ENCODE results near the gene SNAI3. TPM values are rescaled to one million over a fixed set of nuclear protein-coding genes. Genes with fewer than 3 reads are reported as not detected.

Gene SNAI3
- total and polyA plus RNA-seq, 5 donors from 2014 or later = 10.4 to 17.4 (median 16.1) TPM

GRCh38 chr16:88638323-88639230, 47.7 kb downstream of the SNAI3 start, which contains the start of gene IL17C:
TSS of gene IL17C (plus strand) at chr16:88638572. CDS start at chr16:88638642, 70 bp downstream.
- peaks cover 34% of the 10 kb centered on the region for H3K27me3 Mint-ChIP-seq
- H3K9me3 Mint-ChIP-seq = peaks cover 0 to 4% (median 0%) of the 10 kb centered on the region in 7 donors
- ATAC-seq (ENCODE audit: low read depth in 2 of 2) (no peak), DNase-seq (peak in 1 of 3 donors; percentile 30)
- Histone ChIP-seq H3K9me3 (ENCODE audit: control insufficient read depth in 2 of 2, low read length in 2 of 2) (no peaks in the 10 kb centered on the region), H3K27me3 (ENCODE audit: control insufficient read depth, insufficient read depth, low read length) (no peaks in the 10 kb centered on the region), H3K27ac (ENCODE audit: insufficient read depth, low read length, poor library complexity, severe bottlenecking) (no peak within 1 kb of the TSS), H3K4me3 (ENCODE audit: low read depth, low read length) (no peak within 1 kb of the TSS), H3K4me1 (ENCODE audit: control insufficient read depth, insufficient read depth, low read length, poor library complexity, severe bottlenecking) (peaks cover 58% of the 10 kb centered on the region), H3K36me3 (ENCODE audit: control insufficient read depth, insufficient read depth, low read length) (peaks cover 5% of the 10 kb centered on the region)
- peak within 1 kb of the TSS; percentile 29 to 90 (median 56) for H3K4me3 Mint-ChIP-seq
- peak within 1 kb of the TSS in 2 of 3 donors; percentile 21 to 54 for H3K27ac Mint-ChIP-seq
- H3K4me1 Mint-ChIP-seq = peaks cover 8 to 42% (median 16%) of the 10 kb centered on the region in 4 donors
- H3K36me3 Mint-ChIP-seq = no peaks in the 10 kb centered on the region

DNA sequence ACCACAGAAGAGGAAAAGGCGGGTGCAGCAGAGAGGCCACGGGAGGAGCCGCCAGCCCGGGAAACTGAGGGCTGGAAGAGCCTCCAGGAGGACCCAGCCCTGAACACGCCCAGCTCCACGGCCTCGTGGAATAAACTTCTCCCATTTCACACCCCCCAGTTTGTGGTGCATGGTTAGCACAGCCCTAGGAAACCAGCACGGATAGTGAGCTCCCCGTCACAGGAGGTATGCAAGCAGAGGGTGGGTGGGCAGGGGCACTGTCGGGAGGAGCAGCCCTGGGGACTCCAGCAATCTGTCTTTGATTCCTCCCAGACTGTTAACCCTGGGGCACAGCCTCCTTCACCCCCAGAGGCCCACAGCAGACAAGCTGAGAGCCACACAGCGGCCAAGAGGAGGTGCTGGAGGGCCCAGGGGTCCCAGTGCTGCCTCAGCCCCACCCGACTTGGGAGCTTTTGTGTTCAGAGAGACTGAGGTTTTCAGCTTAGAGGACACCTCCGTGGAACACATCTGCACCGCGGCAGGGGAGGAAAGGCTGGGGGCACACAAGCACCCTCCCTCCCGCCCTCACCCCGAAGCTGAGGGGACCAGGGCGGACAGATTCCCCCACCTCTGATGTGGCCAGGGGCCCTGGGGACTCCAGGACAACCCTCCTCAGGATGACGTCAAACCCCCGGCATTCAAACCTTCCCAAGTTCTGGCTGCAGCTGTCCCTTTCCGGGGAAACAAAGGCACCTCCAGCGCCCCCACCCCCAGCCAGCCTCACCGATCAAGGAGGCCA, 49.6 kb downstream of the SNAI3 start:
- DNase-seq = no peak
- Mint-ChIP-seq H3K27me3 (peaks cover 34% of the 10 kb centered on the region), H3K4me3 (peak overlapping the region; percentile 33 to 90 (median 74)), H3K9me3 (peaks cover 0 to 4% (median 0%) of the 10 kb centered on the region in 7 donors), H3K36me3 (no peaks in the 10 kb centered on the region), H3K27ac (peak overlapping the region in 2 of 3 donors; percentile 14 to 54), H3K4me1 (peaks cover 8 to 47% (median 18%) of the 10 kb centered on the region in 4 donors)
- no peak overlapping the region for H3K4me3 ChIP-seq (ENCODE audit: low read depth, low read length)
- H3K36me3 ChIP-seq (ENCODE audit: control insufficient read depth, insufficient read depth, low read length) = no peaks in the 10 kb centered on the region
- H3K4me1 ChIP-seq (ENCODE audit: control insufficient read depth, insufficient read depth, low read length, poor library complexity, severe bottlenecking) = peaks cover 62% of the 10 kb centered on the region
- H3K27ac ChIP-seq (ENCODE audit: insufficient read depth, low read length, poor library complexity, severe bottlenecking) = no peak overlapping the region
- no peaks in the 10 kb centered on the region for H3K9me3 ChIP-seq (ENCODE audit: control insufficient read depth in 2 of 2, low read length in 2 of 2)
- H3K27me3 ChIP-seq (ENCODE audit: control insufficient read depth, insufficient read depth, low read length) = no peaks in the 10 kb centered on the region
- no peak for ATAC-seq (ENCODE audit: low read depth in 2 of 2)

DNA sequence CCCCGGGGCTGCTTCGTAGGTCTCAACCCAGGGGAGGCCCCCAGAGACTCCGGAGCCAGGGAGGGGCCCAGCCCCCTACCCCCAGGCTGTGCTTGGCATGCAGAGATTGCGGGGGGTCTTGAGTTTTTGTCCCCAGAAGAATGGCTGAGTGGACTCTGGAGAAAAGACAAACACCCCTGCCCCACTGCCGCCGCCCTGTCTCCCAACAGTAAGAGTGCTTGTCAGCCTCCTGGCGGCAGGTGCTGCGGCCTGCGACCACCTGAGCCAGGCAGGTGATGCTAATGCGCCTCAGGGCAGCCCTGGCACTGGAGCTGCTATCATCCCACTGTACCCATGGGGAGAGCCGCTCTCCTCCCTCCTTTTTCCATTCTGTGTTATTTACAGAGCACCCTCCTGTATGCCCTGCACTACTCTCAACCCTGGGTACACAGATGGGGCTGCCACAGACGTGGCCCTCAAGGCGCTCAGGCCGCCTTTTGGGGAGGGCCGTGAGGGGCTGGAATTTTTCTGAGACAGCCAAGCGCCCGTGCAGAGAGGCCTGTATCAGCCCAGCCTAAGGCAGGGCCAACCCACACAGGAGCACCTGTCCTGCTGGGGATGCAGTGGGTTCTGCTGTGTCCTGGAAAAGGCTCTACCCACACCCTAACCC, 50.5 kb downstream of the SNAI3 start:
- Mint-ChIP-seq H3K4me1 (peaks cover 8 to 48% (median 18%) of the 10 kb centered on the region in 4 donors), H3K9me3 (peaks cover 0 to 4% (median 0%) of the 10 kb centered on the region in 7 donors), H3K27ac (no peak overlapping the region)

DNA sequence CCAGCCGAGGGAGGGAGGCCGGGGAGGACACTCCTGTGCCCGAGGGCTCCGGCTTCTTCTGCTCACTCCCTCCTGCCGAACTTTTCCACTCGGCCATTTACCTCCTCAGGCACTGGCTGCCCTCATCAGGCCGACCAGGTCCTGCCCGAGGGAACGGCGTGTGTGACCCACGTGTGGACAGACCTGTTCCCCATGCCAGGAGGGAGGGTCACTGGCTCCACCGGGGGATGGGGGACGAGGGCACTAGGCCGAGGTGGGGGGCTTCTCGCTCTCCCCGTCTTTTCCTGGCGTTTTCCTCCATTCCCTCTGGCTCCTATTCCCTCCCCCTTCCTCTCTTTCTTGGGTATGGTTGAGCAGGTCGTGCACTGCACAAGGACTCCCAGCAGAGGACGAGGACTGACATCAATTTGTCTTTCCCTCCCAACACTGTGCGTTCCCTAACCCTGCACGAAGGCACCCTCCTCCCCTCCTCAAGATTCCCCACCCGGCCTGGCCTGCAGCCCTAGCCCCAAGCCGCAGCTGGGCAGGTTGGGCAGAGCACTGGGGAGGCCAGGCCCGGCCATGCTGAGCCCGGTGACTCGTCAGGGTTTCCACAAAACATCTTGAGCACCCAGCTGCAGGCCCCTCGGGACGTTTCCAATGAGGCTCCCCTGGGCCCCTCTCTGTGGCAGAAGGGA, 51.2 kb downstream of the SNAI3 start:
- Mint-ChIP-seq H3K27ac (no peak overlapping the region), H3K27me3 (peaks cover 25% of the 10 kb centered on the region), H3K4me3 (peak overlapping the region; percentile 74 to 84 (median 79)), H3K4me1 (peaks cover 7 to 42% (median 14%) of the 10 kb centered on the region in 4 donors), H3K36me3 (peaks cover 3% of the 10 kb centered on the region), H3K9me3 (peaks cover 0 to 2% (median 0%) of the 10 kb centered on the region in 7 donors)
- peaks cover 56% of the 10 kb centered on the region for H3K4me1 ChIP-seq (ENCODE audit: control insufficient read depth, insufficient read depth, low read length, poor library complexity, severe bottlenecking)
- no peak overlapping the region for H3K27ac ChIP-seq (ENCODE audit: insufficient read depth, low read length, poor library complexity, severe bottlenecking)
- peaks cover 13% of the 10 kb centered on the region for H3K36me3 ChIP-seq (ENCODE audit: control insufficient read depth, insufficient read depth, low read length)
- ATAC-seq (ENCODE audit: low read depth in 2 of 2) (no peak), DNase-seq (no peak)
- no peak overlapping the region for H3K4me3 ChIP-seq (ENCODE audit: low read depth, low read length)
- no peaks in the 10 kb centered on the region for H3K9me3 ChIP-seq (ENCODE audit: control insufficient read depth in 2 of 2, low read length in 2 of 2)
- H3K27me3 ChIP-seq (ENCODE audit: control insufficient read depth, insufficient read depth, low read length) = no peaks in the 10 kb centered on the region

More for the DNA sequence above, 50.5 kb downstream of the SNAI3 start:
- Mint-ChIP-seq H3K4me3 (peak overlapping the region; percentile 66 to 86 (median 82)), H3K27me3 (peaks cover 29% of the 10 kb centered on the region), H3K36me3 (peaks cover 3% of the 10 kb centered on the region)
- Histone ChIP-seq H3K4me1 (ENCODE audit: control insufficient read depth, insufficient read depth, low read length, poor library complexity, severe bottlenecking) (peaks cover 62% of the 10 kb centered on the region), H3K36me3 (ENCODE audit: control insufficient read depth, insufficient read depth, low read length) (peaks cover 7% of the 10 kb centered on the region), H3K9me3 (ENCODE audit: control insufficient read depth in 2 of 2, low read length in 2 of 2) (no peaks in the 10 kb centered on the region), H3K4me3 (ENCODE audit: low read depth, low read length) (no peak overlapping the region), H3K27me3 (ENCODE audit: control insufficient read depth, insufficient read depth, low read length) (no peaks in the 10 kb centered on the region), H3K27ac (ENCODE audit: insufficient read depth, low read length, poor library complexity, severe bottlenecking) (no peak overlapping the region)
- ATAC-seq (ENCODE audit: low read depth in 2 of 2) (no peak), DNase-seq (no peak)

DNA sequence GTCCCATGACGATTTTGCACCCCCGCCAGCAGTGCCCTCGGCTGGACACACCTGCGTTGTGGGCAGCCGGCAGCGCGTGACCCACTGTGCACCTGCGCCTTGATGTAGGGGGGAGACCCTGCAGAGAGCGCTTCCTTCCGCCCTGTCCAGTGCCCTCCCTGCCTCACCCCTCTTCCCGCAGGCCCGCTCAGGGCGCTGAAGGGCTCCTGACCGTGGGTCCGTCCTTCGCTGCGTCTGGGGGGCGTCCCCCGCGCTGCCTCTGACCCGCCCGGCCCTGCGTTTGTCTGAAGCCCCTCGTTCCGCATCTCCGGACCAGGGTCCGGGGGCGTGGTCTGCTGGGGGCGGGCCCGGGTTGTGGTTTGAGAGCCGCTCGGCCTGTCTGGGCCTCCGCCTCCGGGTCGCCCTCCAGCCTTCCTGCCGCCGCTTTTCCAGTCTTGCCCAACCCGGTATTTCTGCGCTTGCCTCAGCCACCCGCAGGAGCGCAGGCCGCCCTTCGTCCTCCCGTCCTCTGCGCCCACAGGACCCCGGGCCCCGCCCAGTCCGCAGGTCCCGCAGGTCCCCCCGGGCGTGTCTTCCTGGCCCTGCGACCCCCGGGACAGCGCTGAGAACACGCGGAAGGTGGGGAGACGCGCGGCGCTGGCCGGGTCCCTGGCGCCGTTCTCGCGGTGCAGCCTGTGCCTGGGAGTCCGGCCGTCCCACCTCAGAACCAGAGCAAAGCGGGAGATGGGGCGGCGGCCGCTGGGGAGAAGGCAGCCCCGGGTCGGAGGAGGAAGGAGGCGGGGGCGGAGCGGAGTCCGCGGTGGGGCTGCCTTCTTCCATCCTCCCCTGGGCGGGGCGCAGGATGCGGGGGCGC, 51.9 kb downstream of the SNAI3 start:
- peaks cover 7% of the 10 kb centered on the region for H3K36me3 Mint-ChIP-seq
- no peak overlapping the region for H3K27ac Mint-ChIP-seq
- Histone ChIP-seq H3K4me1 (ENCODE audit: control insufficient read depth, insufficient read depth, low read length, poor library complexity, severe bottlenecking) (peaks cover 49% of the 10 kb centered on the region), H3K4me3 (ENCODE audit: low read depth, low read length) (no peak overlapping the region), H3K27ac (ENCODE audit: insufficient read depth, low read length, poor library complexity, severe bottlenecking) (peak overlapping the region; percentile 70), H3K27me3 (ENCODE audit: control insufficient read depth, insufficient read depth, low read length) (no peaks in the 10 kb centered on the region), H3K9me3 (ENCODE audit: control insufficient read depth in 2 of 2, low read length in 2 of 2) (no peaks in the 10 kb centered on the region), H3K36me3 (ENCODE audit: control insufficient read depth, insufficient read depth, low read length) (peaks cover 20% of the 10 kb centered on the region)
- peak; percentile 41 to 44 for ATAC-seq (ENCODE audit: low read depth in 2 of 2)
- peaks cover 5 to 39% (median 13%) of the 10 kb centered on the region in 4 donors for H3K4me1 Mint-ChIP-seq
- peak in 2 of 3 donors; percentile 46 to 73 for DNase-seq
- H3K9me3 Mint-ChIP-seq = peaks cover 0 to 2% (median 0%) of the 10 kb centered on the region in 7 donors
- peaks cover 23% of the 10 kb centered on the region for H3K27me3 Mint-ChIP-seq
- H3K4me3 Mint-ChIP-seq = peak overlapping the region; percentile 72 to 94 (median 82)

- DNase-seq = peak; percentile 42 to 60 (median 47)
- Histone ChIP-seq H3K27ac (ENCODE audit: insufficient read depth, low read length, poor library complexity, severe bottlenecking) (peak overlapping the region; percentile 70), H3K4me1 (ENCODE audit: control insufficient read depth, insufficient read depth, low read length, poor library complexity, severe bottlenecking) (peaks cover 42% of the 10 kb centered on the region), H3K27me3 (ENCODE audit: control insufficient read depth, insufficient read depth, low read length) (no peaks in the 10 kb centered on the region), H3K4me3 (ENCODE audit: low read depth, low read length) (no peak overlapping the region), H3K36me3 (ENCODE audit: control insufficient read depth, insufficient read depth, low read length) (peaks cover 24% of the 10 kb centered on the region), H3K9me3 (ENCODE audit: control insufficient read depth in 2 of 2, low read length in 2 of 2) (no peaks in the 10 kb centered on the region)
- Mint-ChIP-seq H3K4me3 (peak overlapping the region; percentile 72 to 94 (median 82)), H3K36me3 (peaks cover 7% of the 10 kb centered on the region), H3K4me1 (peaks cover 5 to 37% (median 13%) of the 10 kb centered on the region in 4 donors), H3K9me3 (peaks cover 0 to 2% (median 0%) of the 10 kb centered on the region in 7 donors), H3K27me3 (peaks cover 23% of the 10 kb centered on the region), H3K27ac (peak overlapping the region in 2 of 3 donors; percentile 26 to 36)
- peak; percentile 33 to 41 for ATAC-seq (ENCODE audit: low read depth in 2 of 2)
Measured at GRCh38 chr16:88633684-88634140, 52.6 kb downstream of the SNAI3 start.
